GM12878 (cell line): ENCODE measurements around the gene AMHR2.
A peak's percentile ranks its signal among the peaks of the same experiment; 100 is the strongest.

Source experiments
- ATF7 ChIP-seq: fragments of 450-650 bp; IDR thresholded peaks from 2 replicates; pipeline ENCODE4 v1.6.1; 2016; ENCODE audit warnings: low read depth, mild to moderate bottlenecking
- CHD1 ChIP-seq: IDR thresholded peaks from 2 replicates; pipeline ENCODE4 v1.6.1; 2012; ENCODE audit warnings: low read depth, low read length, improper control_type of control experiment
- CREB1 ChIP-seq: IDR thresholded peaks from 2 replicates; pipeline ENCODE4 v1.6.1; 2012; ENCODE audit warnings: low read depth, mild to moderate bottlenecking, inconsistent platforms
- SMC3 ChIP-seq: IDR thresholded peaks from 2 replicates; pipeline ENCODE4 v1.6.1; 2011; ENCODE audit warnings: low read length, improper control_type of control experiment, borderline replicate concordance
- YY1 ChIP-seq: IDR thresholded peaks from 2 replicates; pipeline ENCODE4 v1.6.1; 2011; ENCODE audit warnings: low read depth, mild to moderate bottlenecking, low read length
- TF ChIP-seq, protein P1 (sequence below): IDR thresholded peaks from 2 replicates; pipeline ENCODE4 v1.6.1; 2012; ENCODE audit warnings: low read depth, low read length, improper control_type of control experiment
- TF ChIP-seq, protein P2 (sequence below), 3 experiments: IDR thresholded peaks in 2 of 3; conservative IDR thresholded peaks in 1 of 3; 2 replicates each; pipeline ENCODE4 v1.5.1; 2011; ENCODE audit warnings: low read depth in 3 of 3, low read length in 3 of 3, mild to moderate bottlenecking in 3 of 3, control low read depth in 2 of 3, moderate library complexity in 2 of 3, inconsistent platforms in 1 of 3, mixed read lengths in 1 of 3; ENCODE audit not compliant: control insufficient read depth in 2 of 3, insufficient read depth in 1 of 3; ENCODE audit errors: extremely low read depth in 1 of 3
- TF ChIP-seq, protein P3 (sequence below): IDR thresholded peaks from 2 replicates; pipeline ENCODE4 v1.6.1; 2012; ENCODE audit warnings: mild to moderate bottlenecking, low read depth, low read length

DNA sequence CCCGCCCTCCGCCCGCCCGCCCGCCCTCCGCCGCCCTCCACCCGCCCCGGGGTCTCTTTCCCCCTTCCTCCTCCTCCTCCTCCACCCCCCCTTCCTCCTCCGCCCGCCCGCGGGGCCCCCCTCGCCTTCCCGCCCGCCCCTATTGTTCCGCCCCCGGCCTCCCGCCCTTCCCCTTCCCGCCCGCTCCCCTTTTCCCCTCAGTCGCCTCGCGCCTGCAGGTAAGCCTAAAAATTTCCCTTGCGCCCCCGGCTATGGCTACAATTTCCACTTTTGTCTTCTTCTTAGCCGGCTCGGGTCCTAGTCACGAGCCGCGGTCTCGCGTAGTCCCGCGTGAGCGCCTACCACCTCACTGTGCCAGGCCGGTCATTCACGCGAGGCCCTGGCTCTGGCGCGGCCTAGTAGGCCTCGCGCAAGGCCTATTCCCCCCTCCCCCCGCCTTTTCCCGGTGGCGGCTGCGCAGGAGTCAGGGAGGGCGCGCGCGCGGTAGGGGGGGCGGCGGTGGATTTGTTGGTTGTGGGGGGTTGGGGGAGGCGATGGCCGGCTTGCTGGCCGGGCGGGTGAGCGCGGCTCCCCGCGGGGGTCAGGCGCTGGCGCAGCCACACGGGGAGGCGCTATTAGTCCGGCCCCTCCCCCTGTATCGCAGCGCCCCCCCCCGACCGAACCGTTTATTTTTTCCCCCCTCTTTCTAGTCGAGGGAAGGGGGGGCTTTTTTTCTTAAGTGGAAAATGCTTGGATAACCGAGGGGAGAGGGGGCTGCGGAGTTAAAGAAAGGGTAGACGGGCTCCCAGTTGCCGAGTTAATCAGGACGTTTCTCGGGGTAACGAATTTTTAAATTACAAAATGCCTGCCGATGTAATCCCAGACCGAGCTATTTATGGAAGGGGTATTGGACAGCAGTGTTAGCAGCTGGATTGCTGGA is 28.8 kb downstream of the AMHR2 start:
- TF ChIP-seq CHD1 (peak; percentile 95; the same call in 1 of the 2 replicates), CREB1 (peak; percentile 42; the same call in 1 of the 2 replicates), ATF7 (no peak), SMC3 (no peak), YY1 (peak; percentile 78)
- TF ChIP-seq, protein P1, sequence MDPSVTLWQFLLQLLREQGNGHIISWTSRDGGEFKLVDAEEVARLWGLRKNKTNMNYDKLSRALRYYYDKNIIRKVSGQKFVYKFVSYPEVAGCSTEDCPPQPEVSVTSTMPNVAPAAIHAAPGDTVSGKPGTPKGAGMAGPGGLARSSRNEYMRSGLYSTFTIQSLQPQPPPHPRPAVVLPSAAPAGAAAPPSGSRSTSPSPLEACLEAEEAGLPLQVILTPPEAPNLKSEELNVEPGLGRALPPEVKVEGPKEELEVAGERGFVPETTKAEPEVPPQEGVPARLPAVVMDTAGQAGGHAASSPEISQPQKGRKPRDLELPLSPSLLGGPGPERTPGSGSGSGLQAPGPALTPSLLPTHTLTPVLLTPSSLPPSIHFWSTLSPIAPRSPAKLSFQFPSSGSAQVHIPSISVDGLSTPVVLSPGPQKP = peak; percentile 36; the same call in 1 of the 2 replicates
- TF ChIP-seq, protein P2, sequence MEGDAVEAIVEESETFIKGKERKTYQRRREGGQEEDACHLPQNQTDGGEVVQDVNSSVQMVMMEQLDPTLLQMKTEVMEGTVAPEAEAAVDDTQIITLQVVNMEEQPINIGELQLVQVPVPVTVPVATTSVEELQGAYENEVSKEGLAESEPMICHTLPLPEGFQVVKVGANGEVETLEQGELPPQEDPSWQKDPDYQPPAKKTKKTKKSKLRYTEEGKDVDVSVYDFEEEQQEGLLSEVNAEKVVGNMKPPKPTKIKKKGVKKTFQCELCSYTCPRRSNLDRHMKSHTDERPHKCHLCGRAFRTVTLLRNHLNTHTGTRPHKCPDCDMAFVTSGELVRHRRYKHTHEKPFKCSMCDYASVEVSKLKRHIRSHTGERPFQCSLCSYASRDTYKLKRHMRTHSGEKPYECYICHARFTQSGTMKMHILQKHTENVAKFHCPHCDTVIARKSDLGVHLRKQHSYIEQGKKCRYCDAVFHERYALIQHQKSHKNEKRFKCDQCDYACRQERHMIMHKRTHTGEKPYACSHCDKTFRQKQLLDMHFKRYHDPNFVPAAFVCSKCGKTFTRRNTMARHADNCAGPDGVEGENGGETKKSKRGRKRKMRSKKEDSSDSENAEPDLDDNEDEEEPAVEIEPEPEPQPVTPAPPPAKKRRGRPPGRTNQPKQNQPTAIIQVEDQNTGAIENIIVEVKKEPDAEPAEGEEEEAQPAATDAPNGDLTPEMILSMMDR (IDR thresholded peaks at IDR 0.05 in 2 of 3, conservative IDR thresholded peaks at IDR 0.05 in 1 of 3; ENCODE audit: control insufficient read depth in 2 of 3, extremely low read depth in 1 of 3, insufficient read depth in 1 of 3, low read depth in 3 of 3, low read length in 3 of 3) = peak; percentile 28 to 49 (median 49); a peak in 5 of 6 replicates
- TF ChIP-seq, protein P3, sequence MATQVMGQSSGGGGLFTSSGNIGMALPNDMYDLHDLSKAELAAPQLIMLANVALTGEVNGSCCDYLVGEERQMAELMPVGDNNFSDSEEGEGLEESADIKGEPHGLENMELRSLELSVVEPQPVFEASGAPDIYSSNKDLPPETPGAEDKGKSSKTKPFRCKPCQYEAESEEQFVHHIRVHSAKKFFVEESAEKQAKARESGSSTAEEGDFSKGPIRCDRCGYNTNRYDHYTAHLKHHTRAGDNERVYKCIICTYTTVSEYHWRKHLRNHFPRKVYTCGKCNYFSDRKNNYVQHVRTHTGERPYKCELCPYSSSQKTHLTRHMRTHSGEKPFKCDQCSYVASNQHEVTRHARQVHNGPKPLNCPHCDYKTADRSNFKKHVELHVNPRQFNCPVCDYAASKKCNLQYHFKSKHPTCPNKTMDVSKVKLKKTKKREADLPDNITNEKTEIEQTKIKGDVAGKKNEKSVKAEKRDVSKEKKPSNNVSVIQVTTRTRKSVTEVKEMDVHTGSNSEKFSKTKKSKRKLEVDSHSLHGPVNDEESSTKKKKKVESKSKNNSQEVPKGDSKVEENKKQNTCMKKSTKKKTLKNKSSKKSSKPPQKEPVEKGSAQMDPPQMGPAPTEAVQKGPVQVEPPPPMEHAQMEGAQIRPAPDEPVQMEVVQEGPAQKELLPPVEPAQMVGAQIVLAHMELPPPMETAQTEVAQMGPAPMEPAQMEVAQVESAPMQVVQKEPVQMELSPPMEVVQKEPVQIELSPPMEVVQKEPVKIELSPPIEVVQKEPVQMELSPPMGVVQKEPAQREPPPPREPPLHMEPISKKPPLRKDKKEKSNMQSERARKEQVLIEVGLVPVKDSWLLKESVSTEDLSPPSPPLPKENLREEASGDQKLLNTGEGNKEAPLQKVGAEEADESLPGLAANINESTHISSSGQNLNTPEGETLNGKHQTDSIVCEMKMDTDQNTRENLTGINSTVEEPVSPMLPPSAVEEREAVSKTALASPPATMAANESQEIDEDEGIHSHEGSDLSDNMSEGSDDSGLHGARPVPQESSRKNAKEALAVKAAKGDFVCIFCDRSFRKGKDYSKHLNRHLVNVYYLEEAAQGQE = no peak
